NCI-H2029 (cell line): ENCODE results near the gene CCDC81.
"Not testable (repeated sequence)": the region's sequence is repeated elsewhere in the genome, so short reads cannot be mapped to it uniquely, and the experiment has no call there.

Experiments
- DNase-seq: peaks from one replicate; lab custom pipeline; 2025; lab: John Stamatoyannopoulos, UW

CCDC81 gene

DNA sequence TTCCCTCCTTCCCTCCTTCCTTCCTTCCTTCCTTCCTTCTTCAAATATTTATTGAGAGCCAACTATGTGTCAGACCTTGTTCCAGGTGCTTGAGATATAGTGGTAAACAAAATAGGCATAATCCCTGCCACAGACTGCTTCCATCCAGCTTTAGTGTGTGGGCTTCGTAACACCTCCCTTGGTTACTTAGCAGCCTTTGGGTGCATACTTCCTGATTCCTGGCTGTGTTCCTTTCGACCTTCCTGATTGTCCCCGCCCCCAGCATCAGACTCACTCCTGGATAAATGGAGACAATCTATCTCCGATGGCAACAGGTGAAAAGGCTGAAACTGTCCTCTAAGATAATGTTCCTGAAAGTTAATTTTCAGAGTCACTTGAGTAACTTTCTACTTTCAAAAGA, 13.5 kb downstream of the CCDC81 start:
- peak; percentile 5 for DNase-seq

DNA sequence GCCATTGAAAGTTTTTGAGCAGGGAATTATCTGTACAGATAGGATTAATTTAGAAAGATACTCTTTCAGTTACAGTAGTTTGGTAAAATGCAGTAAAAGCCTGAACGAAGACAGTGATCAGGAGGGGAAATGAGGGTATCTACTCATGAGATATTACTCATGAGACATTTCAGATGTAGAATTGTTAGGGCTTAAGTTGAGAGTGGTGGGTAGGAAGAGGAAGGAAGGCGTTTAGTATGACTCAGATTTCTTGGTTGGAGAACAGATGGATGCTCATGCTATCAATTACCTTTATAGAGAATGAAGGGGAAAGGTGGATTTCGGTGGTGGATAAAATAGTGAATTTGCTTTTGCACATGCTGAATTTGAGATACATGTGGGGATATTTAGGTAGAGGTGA, 15.8 kb downstream of the CCDC81 start:
- DNase-seq = no peak

DNA sequence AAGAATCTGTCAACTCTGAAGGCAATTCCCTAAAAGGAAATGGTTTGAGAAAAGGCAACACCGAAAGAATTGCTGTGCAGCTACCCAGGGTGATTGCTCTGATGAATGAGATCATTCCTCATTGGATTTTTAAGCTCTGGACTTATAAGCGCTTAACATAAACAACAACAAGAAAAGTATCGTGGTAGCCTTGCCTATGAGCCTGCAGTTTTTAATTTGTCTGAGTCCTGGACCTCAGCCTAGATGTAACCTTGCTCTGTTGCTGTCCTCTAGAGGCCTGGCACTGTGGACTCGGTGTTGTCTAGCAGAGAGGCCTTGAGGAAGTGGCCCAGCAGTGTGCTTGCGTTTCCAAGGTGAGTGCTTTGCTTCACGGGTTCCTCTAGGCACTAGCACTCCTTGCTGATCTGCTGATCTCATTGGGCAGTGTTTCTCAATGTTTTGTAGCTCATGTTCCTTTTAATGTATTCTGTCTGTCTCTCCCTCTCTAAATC, 20.4 kb downstream of the CCDC81 start:
- DNase-seq = no peak

DNA sequence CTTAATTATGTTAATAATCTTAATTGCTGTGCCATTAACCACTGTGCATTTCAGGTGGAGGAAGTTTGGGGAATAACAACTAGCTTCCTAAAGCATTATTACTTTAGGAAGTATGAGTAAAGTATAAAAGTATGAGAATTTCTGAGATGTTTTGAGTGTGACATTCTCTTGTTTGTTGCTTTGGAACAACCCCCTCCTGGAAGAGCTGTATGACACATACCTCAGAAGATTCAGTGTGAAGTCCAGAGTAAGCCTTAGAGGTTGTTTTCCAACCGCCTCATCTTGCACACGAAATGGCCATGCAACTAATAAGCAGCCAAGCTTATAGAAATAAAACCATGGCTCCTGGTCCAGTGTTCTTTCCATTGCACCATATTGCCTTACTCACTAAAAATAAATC, 21.7 kb downstream of the CCDC81 start:
- DNase-seq = no peak

DNA sequence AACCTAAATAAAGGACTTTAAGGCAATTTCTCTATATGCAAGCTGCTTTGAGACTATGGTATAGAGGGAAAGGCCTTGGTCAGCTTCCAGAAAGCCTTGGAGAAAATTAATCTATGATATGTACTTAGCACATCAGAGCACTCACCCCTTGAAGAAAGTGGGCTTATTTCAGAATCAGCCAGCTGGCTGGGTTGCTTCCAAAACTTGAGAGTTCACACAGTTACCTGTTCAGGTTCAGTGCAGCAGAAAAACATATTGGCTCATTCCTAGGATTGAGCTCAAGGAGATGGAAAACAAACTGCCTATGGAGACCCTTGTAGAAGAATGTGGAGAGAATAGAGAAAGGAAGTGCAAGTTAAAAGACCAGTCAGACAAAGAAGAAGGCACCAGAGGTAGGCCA, 22.7 kb downstream of the CCDC81 start:
- DNase-seq = no peak

DNA sequence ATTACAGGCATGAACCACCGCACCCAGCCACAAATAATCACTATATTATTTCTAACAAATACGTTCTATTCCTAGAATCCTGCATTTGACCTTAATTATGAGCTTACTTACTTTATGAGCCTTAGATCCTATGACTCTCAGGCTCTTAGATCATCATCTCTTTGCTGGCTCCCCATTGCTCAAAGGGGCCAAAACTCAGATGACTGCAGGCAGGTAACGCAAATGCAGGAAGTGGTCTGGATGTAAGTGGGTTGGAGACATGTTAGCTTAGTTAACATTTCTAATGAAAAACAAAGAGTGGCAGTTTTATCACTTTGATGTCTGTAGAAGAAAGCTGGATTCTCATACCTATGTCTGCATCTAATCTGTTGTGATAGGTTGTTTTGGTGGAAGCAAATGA, 23.4 kb downstream of the CCDC81 start:
- no peak for DNase-seq

DNA sequence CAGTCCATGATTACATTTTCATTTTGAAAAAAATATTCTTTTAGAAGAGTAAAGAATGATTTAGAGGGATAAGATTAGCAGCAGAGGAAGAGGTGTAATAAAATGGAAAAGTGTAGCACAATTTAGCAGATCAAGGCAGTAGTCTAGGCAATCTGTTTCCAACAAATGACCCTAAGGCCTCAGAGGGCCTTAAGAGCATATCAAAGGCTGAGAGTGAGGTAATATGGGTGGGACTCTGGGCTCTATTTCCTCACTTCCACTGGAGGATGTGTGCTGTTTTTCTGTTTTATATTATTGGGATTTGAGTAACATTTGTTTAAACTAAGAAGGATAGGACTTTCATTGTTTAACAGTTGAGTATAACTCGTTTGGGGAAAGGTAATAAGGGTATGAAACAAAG, 28.8 kb downstream of the CCDC81 start:
- no peak for DNase-seq

DNA sequence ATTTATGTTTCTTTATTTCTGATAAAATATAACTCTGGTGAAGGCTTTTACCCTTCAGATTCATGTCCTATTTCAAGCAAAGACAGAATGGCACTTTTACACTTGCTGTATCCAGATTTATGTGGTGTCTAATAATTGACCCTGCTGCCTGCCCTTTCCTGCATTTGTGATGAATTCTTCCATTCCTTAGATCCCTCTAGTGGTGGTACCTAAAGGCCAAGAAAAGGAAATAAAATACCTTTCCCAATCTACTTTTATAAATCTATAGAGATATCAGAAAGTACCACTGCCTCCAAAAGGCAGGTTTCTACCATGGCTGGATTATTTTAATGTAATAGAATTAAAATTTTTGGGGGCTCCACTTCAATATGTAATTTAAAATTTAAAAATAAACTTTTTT, 34.2 kb downstream of the CCDC81 start:
- DNase-seq = no peak

DNA sequence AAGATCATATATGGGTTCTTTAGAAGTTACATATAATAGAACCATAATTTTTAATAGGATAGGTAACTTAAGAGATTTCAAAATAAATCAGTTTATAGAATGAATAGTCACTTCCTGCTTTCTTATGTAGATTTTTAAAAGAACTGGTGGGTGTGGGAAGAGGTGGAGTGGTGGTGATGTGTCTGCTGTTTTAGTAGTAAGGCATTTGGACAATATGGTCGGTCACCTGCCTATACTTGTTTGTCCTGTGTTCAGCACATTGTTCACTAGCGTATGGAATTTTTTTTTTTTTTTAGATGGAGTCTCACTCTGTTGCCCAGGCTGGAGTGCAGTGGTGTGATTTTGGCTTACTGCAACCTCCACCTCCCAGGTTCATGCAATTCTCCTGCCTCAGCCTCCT, 39.3 kb downstream of the CCDC81 start:
- no peak for DNase-seq

DNA sequence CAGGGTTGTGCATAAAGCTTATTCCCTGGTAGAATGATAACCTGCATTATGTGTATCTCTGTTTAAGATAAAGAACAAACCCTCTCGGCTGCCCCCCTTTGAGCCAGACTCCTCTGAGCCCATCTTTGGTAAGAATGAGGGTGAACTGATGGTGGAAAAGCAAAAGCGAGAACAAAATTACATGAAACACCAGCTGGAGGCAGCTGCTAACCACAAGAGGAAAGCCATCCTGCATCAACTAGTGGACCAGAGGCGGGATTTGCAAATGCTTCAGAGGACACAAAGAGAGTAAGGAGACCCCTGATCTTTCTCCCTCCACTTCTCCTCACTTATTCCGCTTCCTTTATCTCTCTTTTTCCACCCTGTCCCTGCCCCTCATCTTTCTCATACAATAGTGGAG, 40.3 kb downstream of the CCDC81 start:
- DNase-seq = no peak

DNA sequence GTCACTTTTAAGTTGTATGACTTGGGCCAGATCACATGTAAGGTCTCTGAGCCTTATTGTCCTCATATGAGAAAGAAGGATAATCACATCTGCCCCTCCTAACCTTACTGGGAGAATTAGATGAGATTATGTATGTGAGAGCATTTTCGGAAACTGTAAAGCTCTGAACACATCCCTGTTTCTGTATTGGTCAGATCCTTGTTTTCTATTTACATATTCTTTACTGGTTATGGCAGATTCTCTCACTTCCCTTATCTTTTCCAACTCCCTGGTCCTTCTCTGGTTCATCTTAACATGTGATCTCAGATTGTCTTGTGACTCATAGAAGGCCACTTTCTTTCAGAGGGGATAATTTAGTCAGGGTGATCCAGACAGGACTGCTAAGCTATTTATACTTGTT, 41.8 kb downstream of the CCDC81 start:
- DNase-seq = no peak

DNA sequence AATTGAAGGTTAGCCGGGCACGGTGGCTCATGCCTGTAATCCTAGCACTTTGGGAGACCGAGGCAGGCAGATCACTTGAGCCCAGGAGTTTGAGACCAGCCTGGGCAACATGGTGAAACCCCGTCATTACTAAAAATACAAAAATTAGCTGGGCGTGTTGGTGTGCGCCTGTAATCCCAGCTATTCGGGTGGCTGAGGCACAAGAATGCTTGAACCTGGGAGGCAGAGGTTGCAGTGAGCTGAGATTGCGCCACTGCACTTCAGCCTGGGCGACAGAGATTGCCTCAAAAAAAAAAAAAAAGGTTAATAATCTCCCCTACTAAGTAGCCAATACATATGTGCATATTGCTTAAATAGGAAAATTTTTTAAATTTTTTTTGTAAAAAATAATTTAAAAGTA, 42.3 kb downstream of the CCDC81 start:
- not testable (repeated sequence) for DNase-seq

DNA sequence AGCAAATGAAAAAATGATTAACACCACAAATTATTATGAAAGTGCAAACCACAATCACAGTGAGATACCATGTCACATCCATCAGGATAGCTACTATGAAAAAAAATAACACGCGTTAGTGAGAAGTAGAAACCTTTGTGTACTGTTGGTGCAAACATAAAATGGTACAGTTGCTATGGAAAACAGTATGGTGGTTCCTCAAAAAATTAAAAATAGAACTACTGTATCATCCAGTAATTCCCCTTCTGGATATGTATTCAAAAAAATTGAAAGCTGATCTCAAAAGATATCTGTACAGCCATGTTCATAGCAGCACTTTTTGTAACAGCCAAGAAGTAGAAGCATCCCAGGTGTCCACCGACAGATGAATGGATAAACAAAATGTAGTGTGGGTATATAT, 43.4 kb downstream of the CCDC81 start:
- DNase-seq = no peak

DNA sequence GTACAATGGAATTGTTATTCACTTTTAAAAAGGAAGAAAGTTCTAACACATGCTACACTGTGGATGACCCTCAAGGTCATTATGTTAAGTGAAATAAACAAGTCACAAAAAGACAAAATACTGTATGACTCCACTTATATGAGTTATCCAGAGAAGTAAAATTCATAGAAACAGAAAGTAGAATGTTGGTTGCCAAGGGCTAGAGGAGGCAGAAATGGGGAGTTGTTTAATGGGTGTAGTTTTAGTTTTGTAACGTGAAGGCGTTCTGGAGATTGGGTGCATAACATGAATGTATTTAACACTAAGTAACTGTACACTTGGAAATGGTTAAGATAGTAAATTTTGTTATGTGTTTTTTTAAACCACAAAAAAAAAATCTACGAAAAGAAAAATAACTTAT, 43.8 kb downstream of the CCDC81 start:
- DNase-seq = no peak

DNA sequence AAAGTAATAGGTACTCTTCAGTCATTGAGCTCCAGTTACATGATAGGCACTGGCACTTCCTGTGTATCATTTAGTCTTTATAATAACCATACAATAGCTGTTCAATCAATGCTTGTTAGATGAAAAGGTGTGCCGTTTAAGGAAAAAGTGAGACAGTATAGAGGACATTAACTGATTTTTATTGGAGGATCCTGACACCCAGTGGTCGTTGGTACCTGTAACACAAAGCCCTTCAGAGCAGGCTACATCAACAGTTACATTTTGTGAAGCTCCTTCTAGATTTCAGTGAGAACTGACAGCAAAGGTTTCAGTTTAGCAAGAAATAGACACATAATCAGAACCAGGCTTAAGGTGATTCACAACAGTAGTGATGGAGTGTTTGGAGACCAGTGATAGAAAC, 44.2 kb downstream of the CCDC81 start:
- no peak for DNase-seq

DNA sequence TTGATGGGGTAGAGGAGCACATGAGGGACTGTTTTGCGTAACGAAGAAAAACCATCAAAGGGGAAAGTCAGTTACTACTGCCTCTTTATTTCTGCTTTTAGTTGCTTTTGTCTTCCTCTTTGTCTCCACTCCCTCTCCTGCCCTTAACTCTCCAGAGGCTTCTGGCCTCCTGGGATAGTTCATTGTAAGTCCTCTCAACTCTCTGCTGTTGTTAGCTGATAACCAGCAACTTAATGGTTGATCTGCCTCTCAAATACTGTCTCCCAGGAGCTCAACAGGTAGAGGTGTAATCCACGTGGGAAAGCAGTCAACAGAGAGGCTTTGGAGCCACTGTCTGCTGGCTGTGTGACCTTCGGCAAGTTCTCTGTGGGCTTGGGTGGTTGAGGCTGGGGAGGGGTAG, 47.3 kb downstream of the CCDC81 start:
- DNase-seq = no peak

DNA sequence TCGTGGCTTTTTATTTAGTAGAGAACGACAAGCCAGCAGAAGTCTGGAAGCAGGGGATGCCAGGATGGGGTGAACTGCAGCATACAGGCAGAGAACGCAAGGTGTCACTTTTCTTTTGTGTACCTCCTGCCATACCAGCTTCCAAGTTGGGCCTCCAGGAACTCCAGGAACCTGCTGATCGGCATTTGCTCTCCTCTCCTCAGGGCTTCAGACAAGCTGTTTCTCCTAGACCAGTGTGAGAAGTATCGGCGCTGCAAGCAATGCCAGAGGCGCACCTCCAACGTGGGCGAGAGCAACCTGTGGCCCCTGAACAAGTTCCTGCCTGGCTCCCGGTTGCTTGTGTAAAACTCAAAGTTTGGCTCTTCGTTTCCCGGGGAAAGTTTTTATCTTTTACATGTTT, 47.7 kb downstream of the CCDC81 start:
- DNase-seq = no peak

DNA sequence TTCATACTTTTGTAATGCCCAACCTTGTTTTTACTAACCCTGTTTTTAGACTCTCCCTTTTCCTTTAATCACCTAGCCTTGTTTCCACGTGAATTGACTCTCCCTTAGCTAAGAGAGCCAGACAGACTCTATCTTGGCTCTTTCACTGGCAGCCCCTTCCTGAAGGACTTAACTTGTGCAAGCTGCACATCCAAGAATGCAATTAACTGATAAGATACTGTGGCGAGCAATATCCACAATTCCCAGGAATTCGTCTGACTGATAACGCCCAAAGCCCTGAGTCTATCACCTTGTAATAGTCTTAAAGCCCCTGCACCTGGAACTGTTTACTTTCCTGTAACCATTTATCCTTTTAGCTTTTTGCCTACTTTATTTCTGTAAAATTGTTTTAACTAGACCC, 48.8 kb downstream of the CCDC81 start:
- DNase-seq = not testable (repeated sequence)

DNA sequence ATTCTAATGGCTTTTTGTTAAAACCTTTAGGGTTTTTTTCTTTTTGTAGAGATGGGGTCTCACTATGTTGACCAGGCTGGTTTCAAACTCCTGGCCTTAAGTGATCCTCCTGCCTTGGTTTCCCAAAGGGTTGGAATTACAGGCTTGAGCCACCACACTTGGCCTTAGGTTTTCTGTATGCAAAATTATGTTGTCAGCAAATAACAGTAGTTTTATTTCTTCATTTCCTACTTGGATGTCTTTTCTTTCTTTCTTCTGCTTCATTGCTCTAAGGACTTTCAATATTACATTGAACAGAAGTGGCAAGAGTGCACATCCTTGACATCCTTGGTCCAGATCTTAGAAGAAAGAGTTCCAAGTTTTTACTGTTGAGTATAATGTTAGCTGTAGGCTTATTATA, 52.8 kb downstream of the CCDC81 start:
- DNase-seq = no peak

DNA sequence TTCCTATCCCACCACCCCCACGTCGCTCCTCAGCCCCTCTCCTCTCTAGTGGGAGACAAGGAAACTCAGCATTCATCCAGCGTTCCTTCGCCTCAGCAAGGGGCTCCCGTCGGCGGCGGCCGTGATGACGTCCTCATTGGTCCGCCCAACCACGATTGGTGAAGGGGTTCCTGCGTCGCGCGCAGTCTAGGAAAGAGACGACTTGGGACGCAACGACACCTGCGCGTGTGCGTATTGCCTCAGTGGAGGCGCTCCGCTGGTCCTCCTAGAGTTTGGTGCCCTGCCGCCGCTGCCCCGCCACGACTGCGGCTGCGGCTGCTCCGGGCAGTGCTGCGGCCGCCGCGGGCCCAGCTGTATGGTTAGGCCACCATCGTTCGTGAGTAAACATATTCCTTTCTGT, 56.6 kb downstream of the CCDC81 start:
- DNase-seq = no peak

DNA sequence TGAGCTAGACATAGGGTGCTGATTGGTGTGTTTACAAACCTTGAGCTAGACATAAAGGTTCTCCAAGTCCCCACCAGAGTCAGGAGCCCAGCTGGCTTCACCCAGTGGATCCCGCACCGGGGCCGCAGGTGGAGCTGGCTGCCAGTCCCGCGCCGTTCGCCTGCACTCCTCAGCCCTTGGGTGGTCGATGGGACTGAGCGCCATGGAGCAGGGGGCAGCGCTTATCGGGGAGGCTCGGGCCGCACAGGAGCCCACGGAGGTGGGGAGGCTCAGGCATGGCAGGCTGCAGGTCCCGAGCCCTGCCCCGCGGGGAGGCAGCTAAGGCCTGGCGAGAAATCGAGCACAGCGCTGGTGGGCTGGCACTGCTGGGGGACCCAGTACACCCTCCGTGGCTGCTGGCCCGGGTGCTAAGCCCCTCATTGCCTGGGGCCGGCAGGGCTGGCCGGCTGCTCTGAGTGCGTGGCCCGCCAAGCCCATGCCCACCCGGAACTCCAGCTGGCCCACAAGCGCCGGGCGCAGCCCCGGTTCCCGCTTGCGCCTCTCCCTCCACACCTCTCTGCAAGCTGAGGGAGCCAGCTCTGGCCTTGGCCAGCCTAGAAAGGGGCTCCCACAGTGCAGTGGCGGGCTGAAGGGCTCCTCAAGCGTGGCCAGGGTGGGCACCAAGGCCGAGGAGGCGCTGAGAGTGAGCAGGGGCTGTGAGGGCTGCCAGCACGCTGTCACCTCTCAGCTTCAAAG, 58.8 kb downstream of the CCDC81 start:
- not testable (repeated sequence) for DNase-seq

DNA sequence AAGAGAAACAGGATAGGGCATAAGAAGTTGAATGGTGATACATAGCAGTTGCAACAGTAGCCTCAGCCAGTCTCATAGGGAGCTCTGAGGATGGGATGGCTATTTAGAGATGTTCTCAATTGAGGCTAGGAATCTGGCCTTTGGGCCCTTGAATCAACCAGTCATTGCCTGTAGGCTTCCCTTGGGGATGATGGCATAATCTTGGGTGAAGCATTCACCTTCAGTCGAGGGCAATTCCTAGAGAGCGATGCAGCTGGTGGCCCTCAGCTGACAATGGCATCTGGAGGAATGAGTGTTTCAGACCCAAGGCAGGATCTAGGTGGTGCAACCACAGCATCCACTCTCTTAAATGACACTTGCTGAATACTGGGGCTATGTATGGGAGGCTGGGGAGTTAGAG, 61.0 kb downstream of the CCDC81 start:
- DNase-seq = no peak

DNA sequence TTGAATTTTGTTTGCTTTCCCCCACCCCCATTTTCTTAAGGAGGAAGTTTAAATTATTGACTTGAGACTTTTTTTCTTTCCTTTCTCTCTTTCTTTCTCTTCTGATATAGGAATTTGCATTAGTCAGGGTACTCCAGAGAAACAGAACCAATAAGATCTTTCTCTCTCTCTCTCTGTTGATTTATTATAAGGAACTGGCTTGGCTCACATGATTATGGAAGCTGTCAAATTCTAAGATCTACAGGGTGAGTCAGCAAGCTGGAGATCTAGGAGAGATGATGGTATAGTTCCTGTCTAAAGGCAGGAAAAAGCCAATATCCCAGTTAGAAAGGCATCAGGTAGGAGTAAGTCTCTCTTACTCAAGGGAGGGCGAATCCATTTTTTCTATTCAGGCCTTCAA, 64.0 kb downstream of the CCDC81 start:
- DNase-seq = no peak

DNA sequence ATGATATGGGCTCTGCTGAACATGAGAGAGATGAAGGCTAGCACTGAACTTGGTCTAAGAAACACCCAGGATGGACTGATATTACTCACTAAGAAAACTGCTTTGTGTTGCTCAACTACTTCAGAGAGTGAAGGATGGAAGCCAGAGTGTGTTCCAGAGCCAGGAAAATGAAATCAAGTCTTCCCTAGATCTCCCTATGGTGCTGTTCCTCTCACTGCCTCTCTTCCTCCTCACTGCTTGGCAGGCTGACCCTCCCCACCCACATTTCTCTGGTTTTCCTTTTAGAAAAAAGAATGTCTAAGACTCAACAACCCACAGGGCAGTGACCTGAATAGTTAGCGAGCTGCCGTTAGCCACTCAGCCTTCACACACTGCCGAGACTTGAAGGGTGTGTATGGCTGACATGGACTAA, 65.6 kb downstream of the CCDC81 start:
- no peak for DNase-seq
